HCT116 (cell line): ENCODE results near the gene ADAMTSL5.

Experiments
- ATF3 ChIP-seq: IDR thresholded peaks from 2 replicates; pipeline ENCODE4 v1.6.1; 2012
- CBX3 ChIP-seq: IDR thresholded peaks from 2 replicates; pipeline ENCODE4 v1.6.1; 2012; ENCODE audit warnings: low read depth
- CEBPB ChIP-seq: IDR thresholded peaks from 2 replicates; pipeline ENCODE4 v1.6.1; 2012; ENCODE audit warnings: low read depth
- EZH2 ChIP-seq: fragments of 200-600 bp; sonication (generic); IDR thresholded peaks from 2 replicates; pipeline ENCODE4 v1.6.1; 2017; ENCODE audit warnings: antibody characterized with exemption, mixed run types
- EZH2phosphoT487 ChIP-seq: fragments of 200-600 bp; IDR thresholded peaks from 2 replicates; pipeline ENCODE4 v1.6.1; 2018; ENCODE audit warnings: antibody characterized with exemption, borderline replicate concordance
- POLR2A ChIP-seq: IDR thresholded peaks from 2 replicates; pipeline ENCODE4 v1.7.0; 2011; ENCODE audit warnings: borderline replicate concordance; ENCODE audit not compliant: insufficient read depth, insufficient read length; ENCODE audit errors: extremely low read depth
- RAD21 ChIP-seq: IDR thresholded peaks from 2 replicates; pipeline ENCODE4 v1.6.1; 2012; ENCODE audit warnings: low read depth, mild to moderate bottlenecking
- YY1 ChIP-seq: IDR thresholded peaks from 2 replicates; pipeline ENCODE4 v1.6.1; 2011; ENCODE audit warnings: low read length, low read depth, moderate library complexity, mild to moderate bottlenecking; ENCODE audit not compliant: insufficient replicate concordance; ENCODE audit errors: extremely low read depth
- ZNF274 ChIP-seq: fragments of 200-500 bp; sonication (Bioruptor generic); IDR thresholded peaks from 2 replicates; pipeline ENCODE4 v1.6.1; 2014; ENCODE audit warnings: mild to moderate bottlenecking, low read depth, low read length, inconsistent platforms
- TF ChIP-seq, protein P1 (sequence below), 3 experiments: fragments of 200-600 bp in 1 of 3; sonication (generic) in 1 of 3; IDR thresholded peaks in 2 of 3; conservative IDR thresholded peaks in 1 of 3; 2 replicates each; pipeline ENCODE4 v1.5.1; 2012 to 2017; ENCODE audit warnings: low read depth in 2 of 3, low read length in 2 of 3, antibody characterized with exemption in 1 of 3, borderline replicate concordance in 1 of 3, control low read depth in 1 of 3, mild to moderate bottlenecking in 1 of 3, mixed read lengths in 1 of 3, mixed run types in 1 of 3, moderate library complexity in 1 of 3; ENCODE audit not compliant: insufficient read depth in 1 of 3

DNA sequence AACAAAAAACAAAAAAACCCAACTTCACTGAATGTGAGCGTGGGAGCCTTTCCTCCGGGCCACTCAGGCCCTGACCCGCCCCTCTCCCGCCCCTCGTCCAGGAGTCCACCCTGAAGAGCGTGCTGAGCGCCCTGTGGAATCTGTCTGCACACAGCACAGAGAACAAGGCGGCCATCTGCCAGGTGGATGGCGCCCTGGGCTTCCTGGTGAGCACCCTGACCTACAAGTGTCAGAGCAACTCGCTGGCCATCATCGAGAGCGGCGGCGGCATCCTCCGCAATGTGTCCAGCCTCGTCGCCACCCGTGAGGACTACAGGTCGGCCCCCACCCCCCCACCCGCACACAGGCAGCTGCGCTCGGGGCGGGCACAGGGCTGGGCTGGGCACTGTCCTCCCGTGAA lies 51.0 kb downstream of the ADAMTSL5 start:
- TF ChIP-seq POLR2A (no peak), CEBPB (no peak), ZNF274 (no peak), EZH2phosphoT487 (no peak), CBX3 (no peak), YY1 (no peak), RAD21 (no peak), EZH2 (no peak), ATF3 (no peak)
- TF ChIP-seq, protein P1, sequence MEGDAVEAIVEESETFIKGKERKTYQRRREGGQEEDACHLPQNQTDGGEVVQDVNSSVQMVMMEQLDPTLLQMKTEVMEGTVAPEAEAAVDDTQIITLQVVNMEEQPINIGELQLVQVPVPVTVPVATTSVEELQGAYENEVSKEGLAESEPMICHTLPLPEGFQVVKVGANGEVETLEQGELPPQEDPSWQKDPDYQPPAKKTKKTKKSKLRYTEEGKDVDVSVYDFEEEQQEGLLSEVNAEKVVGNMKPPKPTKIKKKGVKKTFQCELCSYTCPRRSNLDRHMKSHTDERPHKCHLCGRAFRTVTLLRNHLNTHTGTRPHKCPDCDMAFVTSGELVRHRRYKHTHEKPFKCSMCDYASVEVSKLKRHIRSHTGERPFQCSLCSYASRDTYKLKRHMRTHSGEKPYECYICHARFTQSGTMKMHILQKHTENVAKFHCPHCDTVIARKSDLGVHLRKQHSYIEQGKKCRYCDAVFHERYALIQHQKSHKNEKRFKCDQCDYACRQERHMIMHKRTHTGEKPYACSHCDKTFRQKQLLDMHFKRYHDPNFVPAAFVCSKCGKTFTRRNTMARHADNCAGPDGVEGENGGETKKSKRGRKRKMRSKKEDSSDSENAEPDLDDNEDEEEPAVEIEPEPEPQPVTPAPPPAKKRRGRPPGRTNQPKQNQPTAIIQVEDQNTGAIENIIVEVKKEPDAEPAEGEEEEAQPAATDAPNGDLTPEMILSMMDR (IDR thresholded peaks at IDR 0.05 in 2 of 3, conservative IDR thresholded peaks at IDR 0.05 in 1 of 3; ENCODE audit: borderline replicate concordance in 1 of 3, insufficient read depth in 1 of 3, low read depth in 2 of 3, low read length in 2 of 3) = no peak
